HL-60/S4 treated with phorbol 12-myristate 13-acetate at 8.2 ng/mL for 4 days and 3 days (cell line): Measurements from ENCODE around the gene IL17C.
"Not testable (repeated sequence)": the region's sequence is repeated elsewhere in the genome, so short reads cannot be mapped to it uniquely, and the experiment has no call there.

Source experiments
- in situ Hi-C: fragments of 300-500 bp; cut with MboI; formaldehyde crosslinking; loops from 2 replicates; pipeline ENCODE4 v1.15.0; 2022; ENCODE audit warnings: low sequenced_read_pairs

The IL17C gene

GRCh38 chr16:88609426-88609825, 28.9 kb upstream of the IL17C start:
- in situ Hi-C loops = not testable (repeated sequence)

DNA sequence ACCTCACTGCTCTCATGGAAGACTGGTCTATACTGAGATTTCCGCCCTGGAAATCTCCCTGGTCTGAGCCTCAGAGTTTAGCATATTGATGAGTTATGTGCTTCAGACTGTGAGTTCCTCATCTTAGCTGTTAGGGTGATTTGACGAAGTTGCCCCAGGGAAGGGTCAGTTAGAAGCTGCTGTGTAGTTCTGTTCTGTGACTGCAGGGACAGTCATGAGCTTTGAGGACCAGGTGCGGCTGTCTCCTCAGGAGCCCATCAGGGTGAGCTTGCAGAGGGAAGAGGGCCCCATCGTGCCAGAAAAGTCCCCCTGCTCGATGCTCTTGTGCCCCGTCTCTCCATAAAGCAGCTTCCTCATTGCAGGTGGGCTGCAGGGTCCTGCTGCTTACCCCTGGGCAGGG, 28.3 kb upstream of the IL17C start:
- in situ Hi-C loops = no loop called here

- in situ Hi-C loops = no loop called here
These were observed 27.2 kb upstream of the IL17C start for GRCh38 chr16:88610909-88611812.

DNA sequence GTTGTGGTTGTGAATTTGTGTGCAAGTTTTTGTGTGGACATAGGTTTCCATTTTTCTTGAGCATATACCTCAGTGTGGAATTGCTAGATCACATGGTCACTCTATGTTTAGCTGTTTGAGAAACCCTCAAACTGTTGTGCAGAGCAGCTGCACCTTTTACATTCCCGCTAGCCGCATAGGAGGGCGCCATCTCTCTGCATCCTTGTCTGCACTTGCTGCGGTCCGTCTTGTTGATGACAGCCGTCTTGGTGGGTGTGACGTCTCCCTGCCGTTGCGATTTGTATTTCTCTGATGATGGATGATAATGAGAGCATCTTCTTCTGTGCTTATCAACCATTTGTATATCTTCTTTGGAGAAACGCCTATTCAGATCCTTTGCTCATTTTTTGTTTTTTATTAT, 25.1 kb upstream of the IL17C start:
- in situ Hi-C loops = no loop called here

DNA sequence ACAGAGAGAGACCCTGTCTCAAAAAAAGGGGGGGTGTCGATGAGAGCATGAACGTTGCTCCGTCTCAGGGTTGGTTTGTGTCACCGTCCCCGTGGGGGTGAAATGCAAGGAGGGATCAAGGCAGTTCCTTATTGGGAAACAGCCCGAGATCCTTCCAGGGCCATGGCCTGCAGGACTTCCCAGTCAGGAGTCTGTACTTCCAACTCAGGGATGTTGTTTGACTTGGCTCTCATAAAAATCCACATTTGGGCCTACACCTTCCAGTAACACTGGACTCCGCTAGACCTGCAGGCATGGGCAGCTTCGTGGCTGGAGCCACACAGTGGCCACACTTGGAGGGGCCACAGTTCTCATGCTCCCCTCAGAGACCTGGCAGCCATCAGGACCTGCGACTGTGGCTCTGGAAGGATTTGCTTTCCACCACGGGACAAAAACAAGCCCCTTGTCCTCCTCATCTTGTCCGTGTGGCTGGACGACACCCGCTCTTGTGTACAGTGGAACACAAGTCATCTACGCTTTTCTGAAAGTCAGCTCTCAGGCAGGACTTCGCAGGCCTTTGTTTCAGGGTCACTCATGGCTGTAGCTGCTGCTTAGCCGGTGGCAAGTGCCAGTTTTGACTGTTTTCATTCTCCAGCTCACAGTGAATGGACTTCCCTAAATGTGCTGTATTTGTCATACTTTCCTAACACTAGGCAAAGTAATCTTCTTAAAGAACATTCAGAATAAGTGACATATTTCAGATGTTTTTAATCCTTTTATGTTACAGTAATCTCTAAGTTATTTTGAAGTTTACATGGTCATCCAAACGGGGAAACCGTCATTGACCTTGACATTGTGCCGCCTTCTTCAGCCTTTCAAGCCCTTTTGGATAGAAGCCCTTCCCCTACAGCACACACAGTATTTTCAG, 24.2 kb upstream of the IL17C start:
- in situ Hi-C loops = no loop called here

DNA sequence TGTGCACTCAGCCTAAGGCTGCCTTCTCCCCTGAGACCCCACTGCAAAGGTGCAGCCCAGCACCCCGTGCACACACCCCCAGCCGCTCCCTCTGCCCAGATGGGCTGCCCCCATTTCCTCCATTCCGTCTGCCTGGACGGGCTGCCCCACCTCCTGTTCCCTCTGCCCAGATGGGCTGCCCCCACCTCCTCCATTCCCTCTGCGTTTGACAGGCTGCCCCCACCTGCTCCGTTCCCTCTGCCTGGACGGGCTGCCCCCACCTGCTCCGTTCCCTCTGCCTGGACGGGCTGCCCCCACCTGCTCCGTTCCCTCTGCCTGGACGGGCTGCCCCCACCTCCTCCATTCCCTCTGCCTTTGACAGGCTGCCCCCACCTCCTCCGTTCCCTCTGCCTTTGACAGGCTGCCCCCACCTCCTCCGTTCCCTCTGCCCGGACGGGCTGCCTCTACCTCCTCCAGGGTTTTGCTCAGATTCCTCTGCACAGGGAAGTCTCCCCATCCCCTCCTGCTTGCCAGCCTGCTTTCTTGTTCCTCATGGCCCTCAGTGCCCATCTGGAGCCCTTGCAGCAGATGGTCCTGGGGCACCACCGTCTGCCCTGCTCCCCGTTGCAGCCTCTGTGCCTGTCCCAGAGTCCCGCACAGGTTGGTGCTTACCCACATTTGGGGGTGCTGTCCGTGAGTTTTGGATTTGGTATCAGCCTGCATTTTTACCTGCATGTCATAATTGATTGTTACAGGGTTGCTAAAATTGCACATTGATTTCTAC, 23.4 kb upstream of the IL17C start:
- in situ Hi-C loops = no loop called here

GRCh38 chr16:88616320-88616719, 22.1 kb upstream of the IL17C start:
- in situ Hi-C loops = no loop called here

- in situ Hi-C loops = no loop called here
These were observed 21.6 kb upstream of the IL17C start for GRCh38 chr16:88616736-88617135.

GRCh38 chr16:88617268-88618031, 20.9 kb upstream of the IL17C start:
- in situ Hi-C loops = no loop called here

DNA sequence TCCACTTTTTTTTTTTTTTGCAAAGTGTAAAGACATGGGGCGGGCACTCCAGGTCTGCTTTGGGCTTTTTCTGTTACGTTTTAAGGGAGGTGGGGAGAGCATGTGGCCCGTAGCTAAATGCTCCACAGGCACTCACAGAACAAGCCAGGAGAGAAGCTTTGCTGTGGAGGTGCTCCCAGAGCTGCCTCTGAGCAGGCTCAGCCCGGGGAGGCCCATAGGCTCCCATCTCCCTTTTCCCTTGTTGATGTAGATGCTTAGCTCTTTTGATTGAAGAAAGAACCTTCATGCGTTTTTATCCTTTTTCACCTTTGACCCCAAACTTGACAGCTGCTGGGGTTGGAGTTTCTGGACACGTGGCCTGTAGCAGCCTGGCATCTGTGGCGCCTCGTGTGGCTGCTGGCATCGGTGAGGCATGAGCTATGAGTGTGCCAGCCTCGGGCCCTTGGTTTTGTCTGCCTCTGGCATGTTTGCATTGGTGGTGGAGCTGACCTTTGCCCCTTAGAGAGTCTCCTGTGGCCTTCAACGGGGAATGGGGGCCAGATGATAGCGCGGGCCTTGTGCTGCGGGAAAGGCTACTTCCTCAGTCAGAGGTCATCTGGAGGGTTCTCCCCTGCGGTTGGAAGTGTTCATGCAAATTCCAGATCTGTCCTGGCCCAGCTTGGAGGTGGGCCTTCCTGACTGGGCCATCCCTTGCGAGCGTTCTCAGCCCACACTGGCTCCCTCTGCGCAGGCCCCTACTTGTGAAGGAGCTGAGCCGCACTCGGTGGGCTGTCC, 20.0 kb upstream of the IL17C start:
- in situ Hi-C loops = no loop called here

GRCh38 chr16:88618956-88619667, 19.3 kb upstream of the IL17C start:
- in situ Hi-C loops = no loop called here

DNA sequence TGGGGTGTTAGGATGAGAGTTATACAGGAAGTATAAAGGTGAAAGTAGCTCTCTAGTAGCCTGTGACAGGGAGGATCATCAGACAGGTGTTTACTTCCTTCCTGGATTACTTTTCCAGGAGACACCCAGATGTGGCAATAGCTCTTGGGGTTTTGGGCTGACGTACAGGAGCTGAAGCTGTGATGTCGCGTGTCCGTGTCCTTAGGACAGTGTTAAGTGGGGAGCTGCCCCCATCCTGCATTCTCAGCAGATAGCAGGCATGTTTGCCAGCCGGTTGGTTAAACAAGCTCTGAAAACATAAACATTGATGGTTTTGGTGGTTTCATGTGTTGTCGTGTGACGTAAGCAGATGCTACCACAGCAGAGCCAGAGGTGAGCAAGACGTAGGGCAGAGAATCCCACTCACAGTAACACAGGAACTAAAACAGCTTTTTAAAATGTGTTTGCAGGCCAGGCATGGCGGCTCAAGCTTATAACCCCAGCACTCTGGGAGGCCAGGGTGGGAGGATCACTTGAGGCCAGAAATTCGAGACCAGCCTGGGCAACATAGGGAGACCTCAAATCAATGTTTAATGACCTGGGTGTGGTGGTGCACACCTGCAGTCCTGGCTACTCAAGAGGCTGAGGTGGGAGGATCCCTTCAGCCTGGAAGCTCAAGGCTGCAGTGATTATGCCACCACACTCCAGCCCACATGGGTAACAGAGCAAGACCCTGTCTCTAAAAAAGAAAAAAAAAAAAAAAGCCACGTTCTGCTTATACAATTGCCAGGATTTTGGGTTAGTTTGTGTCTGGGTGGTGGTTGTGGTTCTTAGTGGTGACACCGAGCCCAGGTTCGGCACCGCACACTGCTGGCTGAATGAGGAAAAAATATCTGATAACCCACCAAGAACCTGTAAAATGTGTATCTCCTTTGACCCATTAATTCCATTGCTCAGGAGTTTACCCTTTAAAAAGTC, 18.2 kb upstream of the IL17C start:
- in situ Hi-C loops = no loop called here

- in situ Hi-C loops = no loop called here
These were observed 16.2 kb upstream of the IL17C start for GRCh38 chr16:88622125-88622524.

GRCh38 chr16:88622866-88623265, 15.5 kb upstream of the IL17C start:
- in situ Hi-C loops = no loop called here

- in situ Hi-C loops = no loop called here
These were observed 14.5 kb upstream of the IL17C start for GRCh38 chr16:88623858-88624257.

DNA sequence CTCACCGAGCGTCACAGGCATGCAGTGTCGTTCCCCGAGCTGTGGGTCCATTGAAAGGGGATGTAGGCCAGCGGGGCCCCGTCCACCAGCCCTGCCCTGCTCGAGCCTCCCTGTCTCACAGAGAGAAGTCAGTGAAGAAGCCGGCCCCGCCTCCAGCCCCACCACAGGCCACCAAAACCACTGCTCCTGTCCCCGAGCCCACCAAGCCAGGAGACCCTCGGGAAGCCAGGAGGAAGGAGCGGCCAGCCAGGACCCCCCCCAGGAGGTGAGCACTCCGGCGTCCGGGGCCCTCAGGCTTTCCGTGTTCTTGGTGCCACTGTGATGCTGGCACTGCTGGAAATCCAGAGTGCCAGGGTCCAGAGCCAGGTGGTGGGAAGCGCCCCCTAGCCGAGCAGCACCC, 13.9 kb upstream of the IL17C start:
- in situ Hi-C loops = no loop called here

DNA sequence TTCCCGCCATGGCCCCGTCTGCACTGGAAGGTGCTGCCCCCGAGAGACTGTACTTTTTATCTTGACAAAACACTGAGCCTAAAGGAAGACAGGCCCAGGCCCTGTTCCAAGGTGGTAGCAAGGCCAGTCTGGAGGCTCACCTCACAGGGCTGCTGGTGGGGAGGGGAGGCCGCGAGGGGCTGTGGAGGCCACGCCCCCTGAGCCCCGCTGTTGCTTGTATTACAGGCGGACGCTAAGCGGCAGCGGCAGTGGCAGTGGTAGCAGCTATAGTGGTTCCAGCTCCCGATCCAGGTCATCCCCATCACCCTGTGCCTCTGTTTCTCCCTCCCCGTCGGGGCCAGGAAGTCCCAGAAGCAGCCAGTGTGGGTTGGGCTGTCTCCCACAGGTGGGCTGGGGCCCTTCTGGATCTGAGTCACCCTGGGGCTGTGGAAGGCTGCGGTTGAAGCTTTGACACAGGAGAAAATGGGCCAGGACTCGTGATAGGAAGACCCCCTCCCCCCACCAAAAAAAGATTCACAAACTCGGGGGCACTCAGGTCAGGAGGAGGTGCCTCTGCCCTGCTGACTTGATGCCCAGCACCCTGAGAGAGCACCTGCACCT, 13.3 kb upstream of the IL17C start:
- in situ Hi-C loops = no loop called here
